SK-N-MC (cell line): ENCODE results near the gene APOL1.

Experiments used
- EZH2 ChIP-seq: fragments of 200-600 bp; sonication (generic); IDR thresholded peaks from one replicate; pipeline ENCODE4 v1.6.1; 2017; ENCODE audit warnings: antibody characterized with exemption
- POLR2AphosphoS5 ChIP-seq: IDR thresholded peaks from 2 replicates; pipeline ENCODE4 v1.6.1; 2012; ENCODE audit warnings: mild to moderate bottlenecking, low read depth, low read length, borderline replicate concordance

DNA sequence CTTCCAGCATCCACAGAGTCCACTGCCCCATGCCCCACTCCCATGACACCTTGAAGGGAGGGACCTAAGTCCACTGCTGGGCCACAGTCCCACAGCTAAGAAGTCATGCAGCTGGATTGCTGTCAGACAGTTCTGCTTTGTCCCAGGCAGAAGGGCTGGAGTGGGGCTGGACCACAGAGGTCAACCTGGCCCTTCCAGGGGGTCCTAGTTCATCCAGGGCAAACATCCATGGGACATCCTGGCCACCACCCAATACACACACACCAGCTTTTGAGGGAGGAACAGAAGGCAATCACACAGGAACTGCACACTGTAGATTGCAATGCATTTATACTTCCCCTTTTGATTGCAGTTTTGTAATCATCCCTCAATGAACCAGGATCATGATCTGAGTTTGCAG, 40.0 kb upstream of the APOL1 start:
- no peak for TF ChIP-seq EZH2
- TF ChIP-seq POLR2AphosphoS5 = no peak
